Testis (tissue), 2 donors: ENCODE results near the gene RDH13.
"Not testable (repeated sequence)": the region's sequence is repeated elsewhere in the genome, so short reads cannot be mapped to it uniquely, and the experiment has no call there.

Source experiments
- CTCF ChIP-seq, 3 experiments: fragments of 450-650 bp in 2 of 3; fragments of 200-600 bp in 1 of 3; sonication (generic) in 1 of 3; IDR thresholded peaks; one replicate each; pipeline ENCODE4 v1.5.1; 2016 to 2019; ENCODE audit warnings: antibody characterized with exemption in 3 of 3, mild to moderate bottlenecking in 2 of 3, moderate library complexity in 1 of 3
- POLR2A ChIP-seq: fragments of 450-650 bp; IDR thresholded peaks from one replicate; pipeline ENCODE4 v1.6.1; 2017; ENCODE audit warnings: antibody characterized with exemption, mild to moderate bottlenecking, moderate library complexity

GRCh38 chr19:55007537-55007936, 55.4 kb downstream of the RDH13 start:
- TF ChIP-seq CTCF (IDR thresholded peaks at IDR 0.05); POLR2A: not testable (repeated sequence)
